ENCODE measurements around the gene DCAF7. TPM values are rescaled to one million over a fixed set of nuclear protein-coding genes. Genes with fewer than 3 reads are reported as not detected.

DCAF7 gene
- total RNA-seq, 4 donors from 2014 or later = 25.5 to 33.3 (median 28.2) TPM

DNA sequence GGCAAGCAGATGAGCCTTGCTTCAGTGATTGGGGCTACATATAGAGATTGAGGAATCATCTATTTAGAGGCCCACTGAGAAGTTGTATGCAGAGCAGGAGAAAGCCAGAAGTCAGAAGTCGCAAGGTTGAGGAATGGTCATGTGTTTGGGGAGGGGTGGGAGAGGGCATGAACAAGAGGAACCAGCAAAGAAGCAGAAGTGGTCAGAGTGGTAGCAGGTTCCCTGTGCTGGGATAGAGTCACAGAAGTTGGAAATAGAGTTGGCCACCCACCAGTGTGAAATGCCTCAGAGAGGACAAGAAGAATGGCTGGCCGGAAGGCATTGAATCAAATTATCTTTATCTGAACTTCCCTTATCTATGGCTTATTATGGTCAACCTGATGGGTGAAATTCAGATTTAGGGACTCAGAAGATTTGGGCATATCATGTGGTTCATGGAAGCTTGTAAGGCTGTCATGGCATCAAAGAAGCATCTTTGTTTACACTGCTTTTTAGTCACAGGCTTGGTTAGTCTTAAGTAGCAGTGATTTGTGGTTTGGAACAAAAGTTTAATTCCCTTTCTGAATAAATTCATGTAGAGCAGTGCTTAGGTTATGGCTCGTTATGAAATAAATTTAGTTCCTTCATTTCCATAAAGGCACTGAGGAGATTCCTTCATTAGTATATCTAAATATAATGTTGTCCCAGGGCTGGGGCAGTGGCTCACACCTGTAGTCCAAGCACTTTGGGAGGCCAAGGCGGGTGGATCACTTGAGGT lies 91.6 kb downstream of the DCAF7 start:
- peaks cover 0 to 53% (median 0%) of the 10 kb centered on the region in 3 donors for H3K36me3 ChIP-seq
- WGBS, 2 donors = 79 to 84% methylated on average over 4 of the region's 4 CpGs

More for the DNA sequence above, 91.6 kb downstream of the DCAF7 start:
- no peak overlapping the region for H3K4me3 ChIP-seq
- H3K4me1 ChIP-seq = peaks cover 0 to 32% (median 6%) of the 10 kb centered on the region in 4 donors
- H3K9me3 ChIP-seq = no peaks in the 10 kb centered on the region
- H3K27me3 ChIP-seq = no peaks in the 10 kb centered on the region
- peak in 1 of 2 donors; percentile 64 for DNase-seq (ENCODE audit: low spot score in 2 of 2)
- H3K27ac ChIP-seq = no peak overlapping the region
- TF ChIP-seq EP300 (IDR thresholded peaks at IDR 0.05) = peak in 1 of 2 donors; percentile 64
- TF ChIP-seq CTCF (IDR thresholded peaks at IDR 0.05) = no peak

Small RNA genes within 50 kb of the gene (small RNA-seq; reads per million reads assigned to genes)
- gene RNU6-288P = not detected

Other genes starting within 250 kb of the DCAF7 start
- gene CYB561, start 104.2 kb upstream of the DCAF7 start, total RNA-seq = 10 to 100 TPM; 21.4 to 52.5 (median 35.0) TPM
- gene ACE, start 73.4 kb upstream of the DCAF7 start, total RNA-seq = 10 to 100 TPM in 2 of 4 donors, 1 to 10 TPM in 2; 7.5 to 35.3 (median 14.1) TPM
- gene KCNH6, start 27.1 kb upstream of the DCAF7 start, total RNA-seq = not detected
- gene TACO1, start 50.4 kb downstream of the DCAF7 start, total RNA-seq = 10 to 100 TPM in 3 of 4 donors, 1 to 10 TPM in 1; 9.8 to 18.0 (median 13.3) TPM
- 100 to 1,000 TPM in 1 of 4 donors, 10 to 100 TPM in 3; 62.8 to 107 (median 71.7) TPM for gene MAP3K3, start 71.9 kb downstream of the DCAF7 start, total RNA-seq
- 10 to 100 TPM in 3 of 4 donors, 1 to 10 TPM in 1; 7.5 to 40.2 (median 25.2) TPM for gene LIMD2, start 149.6 kb downstream of the DCAF7 start, total RNA-seq
- gene STRADA, start 191.3 kb downstream of the DCAF7 start, total RNA-seq = 10 to 100 TPM; 38.0 to 45.8 (median 43.2) TPM
- gene CCDC47, start 223.1 kb downstream of the DCAF7 start, total RNA-seq = 10 to 100 TPM; 43.7 to 62.0 (median 51.0) TPM
- 100 to 1,000 TPM; 106 to 154 (median 123) TPM for gene DDX42, start 223.7 kb downstream of the DCAF7 start, total RNA-seq